GM10266 (cell line): Measurements from ENCODE around the gene EIF4E1B.

Experiments
- DNase-seq: peaks from one replicate; pipeline ENCODE4 v3.0.0; 2012; ENCODE audit errors: extremely low spot score
- TF ChIP-seq, protein P1 (sequence below): IDR thresholded peaks from 2 replicates; pipeline ENCODE4 v1.5.1; 2012; ENCODE audit warnings: mild to moderate bottlenecking, low read depth; ENCODE audit not compliant: control insufficient read depth, insufficient read depth; ENCODE audit errors: missing control alignments

The EIF4E1B gene

DNA sequence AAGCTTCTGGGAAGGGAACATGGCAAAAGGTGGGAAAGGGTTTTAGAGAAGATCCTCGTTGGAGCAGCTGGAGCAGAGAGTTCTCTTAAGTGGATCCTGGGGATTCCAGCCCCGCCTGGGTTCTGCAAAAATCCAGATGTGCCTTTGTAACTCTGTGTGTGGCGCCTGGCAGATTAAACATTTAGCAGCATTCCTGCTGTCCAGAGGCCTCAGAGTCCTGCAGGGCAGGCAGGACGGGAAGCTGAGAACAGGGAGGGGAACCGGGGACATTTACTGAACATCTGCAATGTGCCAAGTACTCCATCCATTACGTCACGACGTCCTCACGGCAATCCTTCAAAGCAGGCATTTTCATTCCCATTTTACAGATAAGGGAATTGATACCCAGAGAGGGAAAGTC is 6.0 kb downstream of the EIF4E1B start:
- DNase-seq = no peak
- TF ChIP-seq, protein P1, sequence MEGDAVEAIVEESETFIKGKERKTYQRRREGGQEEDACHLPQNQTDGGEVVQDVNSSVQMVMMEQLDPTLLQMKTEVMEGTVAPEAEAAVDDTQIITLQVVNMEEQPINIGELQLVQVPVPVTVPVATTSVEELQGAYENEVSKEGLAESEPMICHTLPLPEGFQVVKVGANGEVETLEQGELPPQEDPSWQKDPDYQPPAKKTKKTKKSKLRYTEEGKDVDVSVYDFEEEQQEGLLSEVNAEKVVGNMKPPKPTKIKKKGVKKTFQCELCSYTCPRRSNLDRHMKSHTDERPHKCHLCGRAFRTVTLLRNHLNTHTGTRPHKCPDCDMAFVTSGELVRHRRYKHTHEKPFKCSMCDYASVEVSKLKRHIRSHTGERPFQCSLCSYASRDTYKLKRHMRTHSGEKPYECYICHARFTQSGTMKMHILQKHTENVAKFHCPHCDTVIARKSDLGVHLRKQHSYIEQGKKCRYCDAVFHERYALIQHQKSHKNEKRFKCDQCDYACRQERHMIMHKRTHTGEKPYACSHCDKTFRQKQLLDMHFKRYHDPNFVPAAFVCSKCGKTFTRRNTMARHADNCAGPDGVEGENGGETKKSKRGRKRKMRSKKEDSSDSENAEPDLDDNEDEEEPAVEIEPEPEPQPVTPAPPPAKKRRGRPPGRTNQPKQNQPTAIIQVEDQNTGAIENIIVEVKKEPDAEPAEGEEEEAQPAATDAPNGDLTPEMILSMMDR = no peak

DNA sequence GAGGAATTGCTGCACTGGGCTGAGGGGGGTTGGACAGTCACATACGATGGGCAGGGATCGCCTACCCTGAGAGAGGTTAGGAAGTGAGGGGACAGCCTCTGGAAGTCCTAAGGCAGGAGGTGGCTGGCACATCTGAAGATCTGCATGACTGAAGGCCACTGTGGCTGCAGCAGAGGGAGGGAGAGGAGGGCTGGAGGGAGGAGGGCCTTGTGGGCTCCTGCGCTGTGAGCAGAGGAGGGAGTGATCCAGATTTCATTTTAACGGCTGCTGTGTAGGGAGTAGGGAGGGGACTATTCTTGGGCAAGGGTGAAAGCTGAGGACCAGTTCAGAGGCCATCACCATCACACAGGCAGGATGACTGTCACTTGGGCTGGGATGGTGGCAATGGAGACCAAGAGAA is 7.1 kb downstream of the EIF4E1B start:
- TF ChIP-seq, protein P1 = no peak
- no peak for DNase-seq

DNA sequence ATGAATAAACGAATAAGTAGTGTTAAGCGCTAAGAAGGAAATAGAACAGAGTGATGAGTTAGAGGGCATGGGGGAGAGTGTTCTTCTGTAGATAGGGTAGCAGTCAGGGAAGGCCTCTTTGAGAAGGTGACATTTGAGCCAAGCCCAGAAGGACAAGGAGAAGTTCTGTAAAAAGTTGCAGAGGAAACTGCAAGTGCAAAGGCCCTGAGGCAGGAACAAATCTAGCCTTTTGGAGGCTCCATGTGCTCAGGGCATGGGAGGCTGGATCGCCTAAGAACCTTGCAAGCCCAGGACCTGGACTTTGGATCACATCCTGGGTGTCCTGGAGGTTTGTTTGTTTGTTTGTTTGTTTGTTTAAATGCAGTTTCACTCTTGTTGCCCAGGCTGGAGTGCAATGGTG is 8.0 kb downstream of the EIF4E1B start:
- TF ChIP-seq, protein P1 = no peak
- DNase-seq = no peak

DNA sequence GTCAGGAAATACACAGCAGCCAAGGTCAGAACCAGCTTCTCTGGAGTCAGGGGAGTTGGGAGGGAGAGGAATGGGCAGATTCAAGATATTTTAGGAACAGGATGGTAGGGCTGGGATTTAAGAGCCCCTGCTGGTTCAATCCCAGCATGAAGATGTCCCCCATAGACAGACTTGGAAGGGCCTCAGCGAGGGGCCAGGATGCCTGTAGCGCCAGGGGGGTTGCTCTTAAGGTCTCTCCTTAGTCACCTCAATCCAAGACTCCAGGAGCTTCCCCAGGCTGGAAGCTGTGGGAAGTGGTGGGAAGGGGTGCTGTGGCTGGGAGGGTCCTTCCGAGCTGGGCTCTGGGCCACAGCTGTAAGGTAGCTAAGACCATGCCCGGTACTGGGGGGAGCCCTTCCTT is 8.7 kb downstream of the EIF4E1B start:
- no peak for DNase-seq
- TF ChIP-seq, protein P1 = no peak

DNA sequence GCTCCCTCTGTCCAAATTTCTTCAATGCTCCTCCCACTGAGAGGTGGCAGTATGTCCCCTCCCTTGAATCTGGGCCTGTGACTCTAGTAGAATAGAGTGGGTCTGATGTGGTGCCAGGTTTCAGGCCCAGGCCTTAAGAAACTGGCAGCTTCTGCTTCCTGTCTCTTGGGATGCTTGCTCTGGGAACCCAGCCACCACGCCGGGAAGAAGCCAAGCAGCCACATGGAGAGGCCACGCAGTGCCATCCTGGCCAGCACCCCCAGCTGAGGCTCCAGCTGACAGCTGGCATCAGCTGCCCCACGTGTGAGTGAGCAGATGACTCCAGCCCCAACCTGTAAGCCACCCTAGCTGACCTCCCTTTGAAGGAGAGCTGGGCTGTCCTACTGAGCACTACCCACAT is 9.5 kb downstream of the EIF4E1B start:
- TF ChIP-seq, protein P1 = no peak
- DNase-seq = no peak

DNA sequence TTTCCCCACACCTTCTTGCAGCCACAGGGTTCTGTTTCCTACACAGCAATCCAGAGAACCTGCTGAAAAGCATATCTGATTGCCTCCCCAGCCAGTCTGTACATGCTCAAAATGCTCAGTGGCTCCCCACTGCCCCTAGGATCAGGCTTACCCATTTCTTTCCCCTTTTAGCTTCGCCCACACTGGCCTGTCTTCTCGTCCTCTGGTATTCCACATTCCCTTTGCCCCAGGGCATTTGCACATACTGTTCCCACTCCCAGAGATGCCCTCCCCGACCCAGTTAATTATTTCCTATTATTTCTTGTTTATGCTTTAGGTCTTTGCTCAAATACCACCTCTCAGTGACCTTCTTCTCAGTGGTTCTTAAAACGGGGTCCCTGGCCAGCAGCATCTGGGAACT is 10.1 kb downstream of the EIF4E1B start:
- DNase-seq = no peak
- TF ChIP-seq, protein P1 = no peak

DNA sequence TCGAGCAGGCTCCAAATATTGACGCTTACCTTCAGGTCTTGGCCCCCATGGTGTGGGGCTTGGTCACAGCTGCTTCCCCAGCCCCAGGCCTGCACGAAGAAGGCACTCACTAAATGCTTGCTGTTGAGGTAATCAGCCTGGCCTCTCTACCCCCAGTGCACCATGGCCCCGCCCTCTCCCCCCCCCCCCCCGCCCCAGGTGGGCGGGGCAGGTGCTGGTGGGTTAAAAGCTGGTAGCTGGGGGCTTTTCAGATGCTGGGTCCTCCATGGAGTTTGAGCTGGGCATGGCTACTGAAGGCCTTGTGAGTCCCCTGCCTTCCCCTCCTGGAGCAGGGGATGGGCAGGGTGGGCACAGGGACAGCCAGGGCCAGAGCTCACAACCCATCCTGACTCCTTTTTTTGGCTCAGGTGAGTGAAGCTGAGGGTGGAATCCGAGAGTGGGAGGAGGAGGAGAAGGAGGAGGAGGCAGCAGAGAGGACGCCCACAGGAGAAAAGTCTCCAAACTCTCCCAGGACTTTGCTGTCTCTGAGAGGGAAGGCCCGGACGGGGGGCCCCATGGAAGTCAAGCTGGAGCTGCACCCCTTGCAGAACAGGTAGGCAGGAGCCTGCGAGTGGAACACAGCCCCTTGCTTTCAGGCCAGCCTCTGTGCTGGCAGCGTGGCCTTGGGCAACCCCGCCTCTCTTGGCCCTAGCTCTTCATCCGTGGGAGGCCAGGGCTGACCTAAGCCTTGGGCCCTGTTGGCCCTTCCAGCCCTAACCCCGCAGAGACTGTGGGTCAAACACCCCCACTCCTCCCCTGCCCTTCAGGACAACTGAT is 12.4 kb downstream of the EIF4E1B start:
- TF ChIP-seq, protein P1 = no peak
- DNase-seq = no peak
